T-helper 2 cell treated with Interferon-gamma antibody and Interleukin-4, amounts not matched to agents 5 μg/mL and 100 μg/mL, for 36 hours (primary cell): Measurements from ENCODE around the gene REC8.
A peak's percentile ranks its signal among the peaks of the same experiment; 100 is the strongest.

Source experiments
- DNase-seq: peaks from one replicate; pipeline ENCODE4 v3.0.0; 2021; ENCODE audit warnings: low spot score
- H3K27ac Mint-ChIP-seq: one replicate; pipeline ENCODE4 v1.8.0; 2021; ENCODE audit warnings: mild to moderate bottlenecking, mixed read lengths
- H3K27me3 Mint-ChIP-seq: one replicate; pipeline ENCODE4 v1.8.0; 2021; ENCODE audit warnings: low read depth, mixed read lengths
- H3K36me3 Mint-ChIP-seq: one replicate; pipeline ENCODE4 v1.8.0; 2021; ENCODE audit warnings: low read depth, mixed read lengths
- H3K4me1 Mint-ChIP-seq: one replicate; pipeline ENCODE4 v1.8.0; 2021; ENCODE audit warnings: low read depth, mixed read lengths
- H3K4me3 Mint-ChIP-seq: one replicate; pipeline ENCODE4 v1.8.0; 2022; ENCODE audit warnings: mild to moderate bottlenecking, moderate library complexity, mixed read lengths
- H3K9me3 Mint-ChIP-seq: one replicate; pipeline ENCODE4 v1.8.0; 2021; ENCODE audit warnings: mixed read lengths

Gene REC8

DNA sequence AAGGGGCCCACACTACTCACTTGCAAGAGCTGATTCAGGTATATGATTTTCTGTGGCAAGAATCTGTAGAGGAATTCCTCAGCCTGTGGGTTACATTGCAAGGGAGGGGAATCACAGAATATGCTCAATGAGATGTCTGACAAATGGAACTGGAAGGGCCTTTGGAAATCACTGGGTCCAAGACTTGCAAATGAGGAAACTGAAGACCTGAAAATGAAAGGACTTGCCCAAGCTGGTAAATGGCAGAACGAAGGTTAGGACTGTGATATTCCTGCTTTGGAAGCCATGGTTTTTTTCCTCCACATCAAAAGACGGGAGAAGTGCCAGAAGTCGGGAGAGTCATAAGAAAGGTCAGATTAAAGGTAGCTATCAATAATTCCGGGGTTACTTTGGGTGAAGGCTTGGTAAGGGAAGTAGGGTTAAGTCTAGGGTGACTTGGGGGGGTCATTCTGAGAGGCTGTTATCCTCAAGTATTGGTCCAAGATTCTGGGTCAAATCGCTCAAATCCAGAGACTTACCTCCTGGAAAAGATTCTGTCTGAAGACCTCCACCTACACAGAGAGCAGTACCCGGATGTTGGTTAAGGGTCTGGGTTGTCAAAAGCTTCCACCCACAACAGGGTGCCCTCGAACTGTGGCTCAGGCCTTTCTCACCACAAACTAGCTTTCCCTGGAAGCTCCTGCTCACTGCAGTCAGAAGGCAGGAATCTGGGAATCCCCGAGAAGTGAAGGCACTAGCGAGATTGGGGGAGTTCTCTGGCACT, 26.0 kb upstream of the REC8 start:
- Mint-ChIP-seq H3K4me3 (peak overlapping the region; percentile 100), H3K36me3 (peaks cover 67% of the 10 kb centered on the region), H3K27ac (peak overlapping the region; percentile 100), H3K4me1 (peaks cover 53% of the 10 kb centered on the region), H3K27me3 (no peaks in the 10 kb centered on the region), H3K9me3 (no peaks in the 10 kb centered on the region)
- DNase-seq: no peak

DNA sequence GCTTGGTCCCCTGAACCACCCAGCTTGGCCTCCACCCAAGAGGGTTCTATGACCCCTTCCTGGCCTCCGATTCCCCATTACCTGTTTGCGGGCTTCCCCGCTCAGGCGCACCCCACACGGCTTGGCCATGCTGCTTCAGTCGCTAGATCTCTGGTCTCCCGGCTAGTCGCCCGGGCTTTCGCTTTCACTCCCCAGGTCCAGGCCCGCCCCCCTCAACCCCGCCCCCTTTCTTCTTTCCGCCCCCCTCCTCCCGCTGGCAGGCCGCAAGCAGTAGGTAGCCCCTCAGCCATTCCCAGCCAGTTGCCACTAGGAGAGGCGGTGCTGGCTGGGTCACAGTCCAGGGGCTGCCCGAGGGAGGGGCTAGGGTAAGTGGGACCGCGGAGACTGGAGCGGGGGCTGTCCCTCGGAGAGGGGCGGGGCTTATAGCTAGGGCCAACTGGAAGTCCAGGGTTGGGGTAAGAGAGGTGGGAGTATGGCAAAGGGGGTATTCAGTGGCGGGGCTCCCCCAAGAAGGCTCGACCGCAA, 25.4 kb upstream of the REC8 start, which contains the start of gene PSME2:
Gene PSME2 (minus strand): TSS at position 158 of the 525 bp plus-strand sequence. CDS start 29 bp downstream, at position 129.
- Mint-ChIP-seq H3K36me3 (peaks cover 72% of the 10 kb centered on the region), H3K4me3 (peak within 1 kb of the TSS; percentile 100), H3K27me3 (no peaks in the 10 kb centered on the region), H3K9me3 (no peaks in the 10 kb centered on the region), H3K27ac (peak within 1 kb of the TSS; percentile 100), H3K4me1 (peaks cover 53% of the 10 kb centered on the region)
- DNase-seq: peak; percentile 93

- H3K27ac Mint-ChIP-seq: peak within 1 kb of the TSS; percentile 100
- peaks cover 73% of the 10 kb centered on the region for H3K36me3 Mint-ChIP-seq
- no peaks in the 10 kb centered on the region for H3K27me3 Mint-ChIP-seq
- peaks cover 51% of the 10 kb centered on the region for H3K4me1 Mint-ChIP-seq
- peak; percentile 98 for DNase-seq
- no peaks in the 10 kb centered on the region for H3K9me3 Mint-ChIP-seq
- H3K4me3 Mint-ChIP-seq: peak within 1 kb of the TSS; percentile 100
Measured at GRCh38 chr14:24146978-24147760, 24.7 kb upstream of the REC8 start, which contains the start of gene RNF31. TSS of gene RNF31 (plus strand) at chr14:24147498. CDS start at chr14:24147699, 201 bp downstream.

- Mint-ChIP-seq H3K27ac (peak overlapping the region; percentile 82), H3K36me3 (peaks cover 73% of the 10 kb centered on the region), H3K4me1 (peaks cover 48% of the 10 kb centered on the region), H3K27me3 (no peaks in the 10 kb centered on the region), H3K9me3 (no peaks in the 10 kb centered on the region), H3K4me3 (peak overlapping the region; percentile 100)
- DNase-seq: no peak
Measured at GRCh38 chr14:24147761-24148428, 24.0 kb upstream of the REC8 start.

DNA sequence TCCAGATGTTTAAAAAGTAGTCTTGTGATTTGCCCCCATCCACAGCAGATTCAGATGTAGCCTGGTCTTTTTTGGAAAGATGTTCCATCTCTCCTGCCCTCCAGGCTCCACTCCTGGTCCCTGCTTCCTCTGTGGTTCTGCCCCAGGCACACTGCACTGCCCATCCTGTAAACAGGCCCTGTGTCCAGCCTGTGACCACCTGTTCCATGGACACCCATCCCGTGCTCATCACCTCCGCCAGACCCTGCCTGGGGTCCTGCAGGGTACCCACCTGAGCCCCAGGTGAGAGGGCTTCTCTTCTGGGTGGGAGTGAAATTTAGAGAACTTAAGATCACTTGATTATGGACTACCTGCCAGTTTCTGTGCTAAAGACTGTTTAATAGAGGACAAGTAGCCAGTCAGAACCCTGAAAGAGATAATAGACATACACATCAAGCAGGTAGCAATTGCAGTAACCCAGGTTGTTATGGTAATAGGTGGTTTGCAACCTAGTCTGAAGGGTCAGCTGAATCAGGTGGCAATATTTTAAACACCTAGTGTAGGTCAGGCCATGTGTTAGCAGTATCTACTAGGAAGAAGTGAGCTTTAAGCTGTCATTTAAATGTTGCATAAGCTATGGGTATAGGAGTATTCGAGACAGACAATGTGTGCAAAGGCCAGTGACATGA, 22.4 kb upstream of the REC8 start:
- no peak for DNase-seq
- Mint-ChIP-seq H3K4me3 (peak overlapping the region; percentile 100), H3K27ac (peak overlapping the region; percentile 26), H3K9me3 (no peaks in the 10 kb centered on the region), H3K36me3 (peaks cover 62% of the 10 kb centered on the region), H3K27me3 (no peaks in the 10 kb centered on the region), H3K4me1 (peaks cover 36% of the 10 kb centered on the region)

DNA sequence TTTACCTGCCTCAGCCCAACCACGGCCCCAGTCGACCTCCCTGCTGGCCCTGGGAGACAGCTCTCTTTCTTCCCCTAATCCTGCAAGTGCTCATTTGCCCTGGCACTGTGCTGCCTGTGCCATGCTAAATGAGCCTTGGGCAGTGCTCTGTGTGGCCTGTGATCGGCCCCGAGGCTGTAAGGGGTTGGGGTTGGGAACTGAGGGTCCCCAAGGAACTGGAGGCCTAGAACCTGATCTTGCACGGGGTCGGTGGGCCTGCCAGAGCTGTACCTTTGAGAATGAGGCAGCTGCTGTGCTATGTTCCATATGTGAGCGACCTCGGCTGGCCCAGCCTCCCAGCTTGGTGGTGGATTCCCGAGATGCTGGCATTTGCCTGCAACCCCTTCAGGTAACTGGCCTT, 21.8 kb upstream of the REC8 start:
- no peaks in the 10 kb centered on the region for H3K9me3 Mint-ChIP-seq

DNA sequence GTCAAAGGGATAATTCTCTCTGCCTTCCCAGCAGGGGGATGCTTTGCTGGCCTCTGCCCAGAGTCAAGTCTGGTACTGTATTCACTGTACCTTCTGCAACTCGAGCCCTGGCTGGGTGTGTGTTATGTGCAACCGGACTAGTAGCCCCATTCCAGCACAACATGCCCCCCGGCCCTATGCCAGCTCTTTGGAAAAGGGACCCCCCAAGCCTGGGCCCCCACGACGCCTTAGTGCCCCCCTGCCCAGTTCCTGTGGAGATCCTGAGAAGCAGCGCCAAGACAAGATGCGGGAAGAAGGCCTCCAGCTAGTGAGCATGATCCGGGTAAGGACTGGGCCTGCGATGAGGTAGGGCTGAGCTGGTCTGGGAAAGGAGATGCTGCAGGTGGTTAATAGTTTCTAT, 21.3 kb upstream of the REC8 start:
- H3K36me3 Mint-ChIP-seq: peaks cover 64% of the 10 kb centered on the region
- H3K4me3 Mint-ChIP-seq: peak overlapping the region; percentile 3
- no peaks in the 10 kb centered on the region for H3K9me3 Mint-ChIP-seq
- peak overlapping the region; percentile 34 for H3K27ac Mint-ChIP-seq
- peaks cover 26% of the 10 kb centered on the region for H3K4me1 Mint-ChIP-seq
- no peak for DNase-seq
- no peaks in the 10 kb centered on the region for H3K27me3 Mint-ChIP-seq

More for the DNA sequence above, 21.8 kb upstream of the REC8 start:
- Mint-ChIP-seq H3K4me1 (peaks cover 32% of the 10 kb centered on the region), H3K4me3 (no peak overlapping the region), H3K27me3 (no peaks in the 10 kb centered on the region), H3K27ac (no peak overlapping the region), H3K36me3 (peaks cover 64% of the 10 kb centered on the region)
- no peak for DNase-seq

DNA sequence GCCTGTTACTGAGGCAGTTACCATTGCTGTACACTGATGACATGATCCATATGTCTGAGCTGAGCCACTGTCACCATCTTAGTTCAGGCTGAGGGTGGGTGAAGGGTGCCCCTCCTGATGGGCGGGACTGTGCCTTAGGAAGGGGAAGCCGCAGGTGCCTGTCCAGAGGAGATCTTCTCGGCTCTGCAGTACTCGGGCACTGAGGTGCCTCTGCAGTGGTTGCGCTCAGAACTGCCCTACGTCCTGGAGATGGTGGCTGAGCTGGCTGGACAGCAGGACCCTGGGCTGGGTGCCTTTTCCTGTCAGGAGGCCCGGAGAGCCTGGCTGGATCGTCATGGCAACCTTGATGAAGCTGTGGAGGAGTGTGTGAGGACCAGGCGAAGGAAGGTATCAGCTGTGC, 20.9 kb upstream of the REC8 start:
- no peak for DNase-seq
- Mint-ChIP-seq H3K4me3 (no peak overlapping the region), H3K36me3 (peaks cover 64% of the 10 kb centered on the region), H3K4me1 (peaks cover 24% of the 10 kb centered on the region), H3K9me3 (no peaks in the 10 kb centered on the region), H3K27ac (no peak overlapping the region), H3K27me3 (no peaks in the 10 kb centered on the region)

GRCh38 chr14:24151404-24152080, 20.3 kb upstream of the REC8 start:
- no peaks in the 10 kb centered on the region for H3K9me3 Mint-ChIP-seq
- peaks cover 24% of the 10 kb centered on the region for H3K4me1 Mint-ChIP-seq
- H3K36me3 Mint-ChIP-seq: peaks cover 61% of the 10 kb centered on the region
- no peaks in the 10 kb centered on the region for H3K27me3 Mint-ChIP-seq
- DNase-seq: no peak
- no peak overlapping the region for H3K27ac Mint-ChIP-seq
- H3K4me3 Mint-ChIP-seq: no peak overlapping the region

GRCh38 chr14:24155100-24155499, 16.8 kb upstream of the REC8 start:
- Mint-ChIP-seq H3K27me3 (no peaks in the 10 kb centered on the region), H3K27ac (peak overlapping the region; percentile 45), H3K9me3 (no peaks in the 10 kb centered on the region), H3K4me3 (no peak overlapping the region), H3K36me3 (peaks cover 68% of the 10 kb centered on the region), H3K4me1 (peaks cover 11% of the 10 kb centered on the region)
- DNase-seq: no peak

DNA sequence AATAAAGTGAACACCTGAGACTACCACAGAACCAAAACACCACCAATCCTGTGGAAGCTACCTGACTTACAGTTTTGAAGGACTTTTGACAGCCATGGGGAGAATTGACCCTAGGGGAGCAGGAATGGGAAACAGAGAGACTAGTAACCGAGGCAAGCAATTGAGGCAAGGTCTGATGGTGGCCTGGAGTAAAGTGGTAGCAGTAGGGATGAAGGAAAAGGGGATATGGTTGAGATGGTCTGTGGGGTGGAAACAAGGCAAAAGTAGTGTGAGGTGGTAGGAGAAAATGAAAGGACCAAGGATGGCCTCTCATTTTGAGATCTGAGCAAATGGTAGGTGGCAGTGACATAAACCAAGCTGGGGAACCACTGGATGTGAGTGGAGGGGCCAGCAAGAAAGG, 15.0 kb upstream of the REC8 start:
- no peak for DNase-seq
- H3K9me3 Mint-ChIP-seq: no peaks in the 10 kb centered on the region
- no peak overlapping the region for H3K4me3 Mint-ChIP-seq
- peaks cover 2% of the 10 kb centered on the region for H3K27me3 Mint-ChIP-seq
- H3K4me1 Mint-ChIP-seq: peaks cover 15% of the 10 kb centered on the region
- peaks cover 70% of the 10 kb centered on the region for H3K36me3 Mint-ChIP-seq
- peak overlapping the region; percentile 47 for H3K27ac Mint-ChIP-seq

GRCh38 chr14:24157331-24157730, 14.5 kb upstream of the REC8 start:
- H3K27ac Mint-ChIP-seq: peak overlapping the region; percentile 68
- peaks cover 72% of the 10 kb centered on the region for H3K36me3 Mint-ChIP-seq

More at GRCh38 chr14:24157331-24157730, 14.5 kb upstream of the REC8 start:
- no peaks in the 10 kb centered on the region for H3K9me3 Mint-ChIP-seq
- H3K4me3 Mint-ChIP-seq: no peak overlapping the region
- H3K4me1 Mint-ChIP-seq: peaks cover 19% of the 10 kb centered on the region
- no peak for DNase-seq
- peaks cover 2% of the 10 kb centered on the region for H3K27me3 Mint-ChIP-seq
